ENCODE data around the gene OR2Z1.
A peak's percentile ranks its signal among the peaks of the same experiment; 100 is the strongest.

OR2Z1 gene
- 0 to 0.06 (median 0) reads per million in 18 experiments for total RNA-seq

DNA sequence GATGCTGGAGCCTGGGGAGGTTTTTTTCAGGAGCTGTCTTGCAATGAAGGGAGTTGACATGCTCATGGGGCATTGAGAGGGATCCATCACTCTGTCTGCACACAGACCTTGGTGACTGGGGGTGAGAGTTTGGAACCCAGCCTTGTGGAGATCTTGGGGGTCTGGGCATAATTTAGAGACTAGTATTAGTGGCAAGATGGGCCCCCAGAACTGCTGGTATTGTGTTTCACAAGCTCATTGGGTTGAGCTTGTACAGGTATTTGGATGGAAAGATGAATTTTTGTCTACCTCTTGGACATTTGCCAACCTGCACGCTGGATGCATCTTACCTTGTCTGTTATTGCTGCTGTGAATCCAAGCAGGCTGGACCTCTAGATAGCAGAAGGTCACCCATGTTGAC lies at the start of gene OR2Z1:
TSS of gene OR2Z1 (plus strand) at position 301 of the 400 bp plus-strand sequence. CDS start 9,395 bp downstream, outside the sequence.
- DNase-seq: no peak

DNA sequence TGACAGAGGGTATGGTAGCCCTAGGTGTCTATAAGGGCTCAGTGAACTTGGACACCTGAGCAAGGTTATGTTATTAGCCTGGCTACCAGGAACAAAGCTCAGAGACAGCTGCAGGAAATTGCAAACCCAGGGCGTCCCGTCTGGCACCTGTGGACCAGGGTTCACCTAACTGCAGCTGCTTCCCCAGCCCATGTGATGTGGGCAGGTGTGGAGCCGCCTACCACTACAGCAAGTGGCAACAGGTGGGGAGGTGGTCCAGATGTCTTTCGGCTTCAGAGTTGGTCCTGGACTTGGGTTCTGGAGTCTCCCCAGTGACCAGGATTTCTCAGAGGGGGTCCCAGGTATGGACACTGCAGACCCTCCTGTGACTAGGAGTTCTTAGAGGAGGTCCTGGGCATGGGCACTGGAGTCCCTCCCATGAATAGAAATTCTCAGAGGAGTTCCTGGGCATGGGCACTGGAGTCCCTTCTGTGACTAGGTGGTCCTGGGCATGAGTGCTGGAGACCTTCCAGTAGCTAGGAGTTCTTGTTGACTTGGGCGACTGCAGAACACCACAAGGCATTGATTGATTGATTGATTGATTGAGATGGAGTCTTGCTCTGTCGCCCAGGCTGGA lies 48.0 kb upstream of the OR2Z1 start:
- no peak for DNase-seq

DNA sequence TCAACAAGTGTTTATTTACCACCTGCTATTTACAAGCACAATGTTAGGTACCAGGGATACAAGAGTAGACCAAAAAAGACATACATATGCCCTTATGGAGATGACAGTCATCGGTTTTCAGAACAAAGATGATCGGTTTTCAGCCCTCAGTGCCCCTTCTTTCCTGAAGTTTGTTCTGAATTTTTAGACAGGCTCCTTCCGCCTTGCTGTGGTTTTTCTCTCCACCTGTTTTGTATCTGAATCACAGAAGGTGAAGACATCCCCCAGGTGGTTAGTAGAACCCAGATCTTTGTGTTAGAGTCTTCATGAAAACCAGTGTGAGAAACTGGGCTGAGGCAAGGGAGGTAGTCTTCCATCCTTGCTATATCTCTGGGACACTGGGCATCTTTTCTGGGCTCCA lies 46.4 kb upstream of the OR2Z1 start:
- DNase-seq: no peak

- DNase-seq: no peak
Observed at GRCh38 chr19:8678244-8678807, 43.1 kb upstream of the OR2Z1 start.

GRCh38 chr19:8680676-8681344 lies 40.6 kb upstream of the OR2Z1 start:
- DNase-seq: no peak

- peak; percentile 71 to 78 for DNase-seq
Observed at GRCh38 chr19:8681345-8682029, 39.9 kb upstream of the OR2Z1 start.

DNA sequence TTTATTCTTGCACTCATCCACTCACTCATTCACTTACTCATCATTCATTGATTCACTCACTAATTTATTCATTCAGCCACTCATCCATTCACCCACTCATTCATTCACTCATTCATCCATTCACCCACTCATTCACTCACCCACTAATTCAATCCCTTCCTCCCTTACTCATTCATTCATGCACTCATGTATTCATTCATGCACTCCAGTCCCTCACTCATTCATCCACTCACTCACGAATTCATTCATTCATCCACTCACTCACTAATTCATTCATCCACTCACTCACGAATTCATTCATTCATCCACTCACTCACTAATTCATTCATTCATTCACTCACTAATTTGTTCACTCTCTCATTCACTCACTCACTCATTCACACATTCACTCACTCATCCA lies 39.0 kb upstream of the OR2Z1 start:
- DNase-seq: no peak

DNA sequence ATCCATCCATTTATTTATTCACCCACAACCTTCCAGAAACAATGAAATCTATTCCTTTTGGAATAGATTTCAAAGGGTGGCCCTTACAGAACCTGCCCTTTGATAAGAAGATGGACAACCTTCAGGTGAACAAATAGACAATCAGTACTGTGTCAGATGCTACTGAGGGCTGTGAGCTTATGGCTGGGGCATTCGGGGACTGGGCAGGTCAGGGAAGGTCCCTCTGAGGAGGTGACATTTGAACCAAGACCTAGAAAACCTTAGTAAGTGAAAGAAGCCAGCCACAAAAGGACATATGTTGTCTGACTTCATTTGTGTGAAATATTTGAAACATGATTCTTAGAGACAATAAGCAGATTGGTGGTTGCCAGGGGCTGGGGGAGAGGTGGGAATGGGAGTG lies 38.5 kb upstream of the OR2Z1 start:
- no peak for DNase-seq

- DNase-seq: peak; percentile 55 to 76
Observed at GRCh38 chr19:8684001-8684902, 37.2 kb upstream of the OR2Z1 start.

DNA sequence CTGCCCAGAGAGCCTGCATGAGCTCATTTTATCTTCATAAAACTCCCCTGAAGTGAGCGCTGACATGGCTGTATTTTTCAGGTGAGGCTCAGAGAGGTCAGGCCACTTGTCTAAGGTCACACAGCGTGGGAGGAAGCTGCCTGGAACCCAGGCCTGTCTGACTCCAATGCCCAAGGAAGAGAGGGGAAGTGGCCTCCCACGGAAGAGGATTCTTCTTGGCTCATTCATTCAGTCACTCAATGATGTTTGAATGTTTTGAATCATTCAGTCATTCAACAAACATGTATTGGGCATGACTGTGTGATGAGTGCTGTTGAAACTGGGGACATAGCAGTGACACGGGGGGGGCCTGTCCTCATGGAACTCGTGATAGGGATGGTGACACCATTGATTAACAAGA lies 34.9 kb upstream of the OR2Z1 start:
- peak; percentile 7 to 39 for DNase-seq

- DNase-seq: no peak
Observed at GRCh38 chr19:8688930-8689329, 32.5 kb upstream of the OR2Z1 start.

GRCh38 chr19:8690753-8691539 lies 30.5 kb upstream of the OR2Z1 start:
- no peak for DNase-seq

GRCh38 chr19:8695501-8695900 lies 25.9 kb upstream of the OR2Z1 start:
- no peak for DNase-seq

DNA sequence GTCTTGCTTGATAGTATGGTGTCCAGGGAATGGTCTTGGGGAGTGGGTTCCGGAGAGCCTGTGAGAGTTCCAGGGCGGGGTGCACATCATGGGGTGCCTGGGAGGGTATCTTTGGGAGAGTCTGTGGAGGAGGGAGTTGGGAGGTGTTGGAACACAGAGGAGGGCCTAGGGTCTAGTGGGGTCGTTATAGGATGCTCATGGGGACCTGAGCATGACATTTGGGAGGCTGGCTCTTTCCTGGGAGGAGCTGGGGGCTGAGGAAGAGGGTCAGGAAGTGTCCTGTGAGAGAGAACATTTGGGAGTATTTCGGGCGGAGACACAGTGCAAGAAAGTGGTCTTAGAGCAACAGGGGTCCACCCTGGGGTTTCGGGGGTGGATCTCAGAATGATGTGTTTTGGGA lies 25.5 kb upstream of the OR2Z1 start:
- DNase-seq: no peak

GRCh38 chr19:8696993-8697392 lies 24.4 kb upstream of the OR2Z1 start:
- no peak for DNase-seq

DNA sequence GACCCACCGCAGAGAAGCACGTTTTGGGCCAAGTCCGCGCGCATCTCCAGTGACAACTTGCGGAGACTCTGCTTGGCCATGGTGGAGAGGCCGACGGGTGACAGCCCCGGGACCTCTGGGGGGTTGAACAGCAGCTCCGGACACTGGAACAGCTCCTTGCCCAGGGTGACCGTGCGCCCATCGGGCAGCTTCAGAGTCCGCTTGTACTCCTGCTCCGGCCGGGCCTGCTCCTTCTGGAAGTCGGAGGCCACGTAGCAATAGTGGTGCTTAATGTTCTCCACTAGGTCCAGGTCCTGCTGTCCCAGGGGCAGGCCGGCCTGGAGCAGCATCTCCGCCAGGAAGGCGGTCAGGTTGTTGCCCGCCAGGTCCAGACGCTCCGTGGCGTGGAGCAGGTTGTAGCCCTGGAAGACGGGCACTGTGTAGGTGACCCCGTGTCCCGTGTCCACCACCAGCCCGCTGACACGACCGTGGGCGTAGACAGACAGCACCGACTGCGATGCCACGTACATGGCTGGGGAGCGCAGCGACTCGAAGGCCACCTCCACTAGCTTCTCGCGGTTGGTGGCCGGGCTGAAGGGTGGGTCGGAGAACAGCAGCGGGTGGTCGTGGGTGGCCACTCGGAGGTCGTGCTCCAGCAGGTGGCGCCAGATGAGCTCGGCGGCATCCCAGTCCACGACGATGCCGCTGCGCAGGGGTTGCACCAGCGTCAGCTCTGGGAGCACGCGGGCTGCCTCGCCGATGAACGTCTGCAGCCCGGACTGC lies 23.6 kb upstream of the OR2Z1 start:
- no peak for DNase-seq

GRCh38 chr19:8698433-8699063 lies 22.9 kb upstream of the OR2Z1 start, which contains the start of gene ACTL9:
ACTL9 (minus strand) TSS chr19:8698795; CDS start chr19:8698701, 94 bp downstream.
- no peak for DNase-seq

DNA sequence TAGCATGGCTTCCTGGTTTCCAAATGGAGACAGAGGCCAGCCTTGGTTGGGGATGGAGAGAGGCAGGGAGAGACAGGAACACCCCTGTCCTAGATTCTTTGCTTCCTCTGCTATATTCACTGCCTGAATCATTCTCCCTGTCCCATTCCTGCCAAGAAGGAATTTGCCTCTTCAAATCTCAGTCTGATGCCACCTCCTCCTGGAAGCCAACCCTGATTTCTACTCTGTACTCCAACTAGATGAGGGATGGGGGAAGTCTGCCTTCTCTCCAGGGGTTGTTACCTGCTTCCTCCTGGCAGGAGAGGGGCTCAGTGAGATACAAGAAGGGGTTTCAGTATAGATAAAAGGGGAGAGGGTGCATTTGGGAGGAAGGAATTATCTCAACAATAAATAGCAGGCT lies 21.5 kb upstream of the OR2Z1 start:
- DNase-seq: no peak

- DNase-seq: peak in 1 of 2 donors; percentile 36
Observed at GRCh38 chr19:8700956-8701355, 20.5 kb upstream of the OR2Z1 start.

DNA sequence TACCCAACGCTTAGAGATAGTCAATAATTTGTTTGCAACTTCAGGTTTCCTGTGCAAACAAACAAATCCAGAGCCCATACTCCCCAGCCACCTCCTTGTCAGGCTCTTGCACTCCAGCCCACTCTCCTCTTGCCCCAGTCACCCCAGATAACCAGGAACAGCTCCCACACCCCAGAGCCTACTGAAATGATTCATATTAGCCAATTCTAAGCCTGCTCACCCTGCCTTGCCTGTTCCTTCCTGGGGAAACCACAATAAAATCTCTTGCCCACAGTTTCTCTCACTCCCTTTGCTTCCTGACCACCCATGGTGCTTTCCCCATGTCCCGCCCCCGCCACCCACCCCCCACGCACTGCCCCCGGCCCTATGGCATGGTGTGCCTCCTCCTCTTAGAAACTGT lies 19.1 kb upstream of the OR2Z1 start:
- DNase-seq: peak; percentile 81 to 92
